Midbrain (tissue), 1 donor: ENCODE measurements around the gene ACBD6.

Source experiments
- DNase-seq: peaks from one replicate; lab custom pipeline; 2025; lab: John Stamatoyannopoulos, UW

ACBD6 gene

DNA sequence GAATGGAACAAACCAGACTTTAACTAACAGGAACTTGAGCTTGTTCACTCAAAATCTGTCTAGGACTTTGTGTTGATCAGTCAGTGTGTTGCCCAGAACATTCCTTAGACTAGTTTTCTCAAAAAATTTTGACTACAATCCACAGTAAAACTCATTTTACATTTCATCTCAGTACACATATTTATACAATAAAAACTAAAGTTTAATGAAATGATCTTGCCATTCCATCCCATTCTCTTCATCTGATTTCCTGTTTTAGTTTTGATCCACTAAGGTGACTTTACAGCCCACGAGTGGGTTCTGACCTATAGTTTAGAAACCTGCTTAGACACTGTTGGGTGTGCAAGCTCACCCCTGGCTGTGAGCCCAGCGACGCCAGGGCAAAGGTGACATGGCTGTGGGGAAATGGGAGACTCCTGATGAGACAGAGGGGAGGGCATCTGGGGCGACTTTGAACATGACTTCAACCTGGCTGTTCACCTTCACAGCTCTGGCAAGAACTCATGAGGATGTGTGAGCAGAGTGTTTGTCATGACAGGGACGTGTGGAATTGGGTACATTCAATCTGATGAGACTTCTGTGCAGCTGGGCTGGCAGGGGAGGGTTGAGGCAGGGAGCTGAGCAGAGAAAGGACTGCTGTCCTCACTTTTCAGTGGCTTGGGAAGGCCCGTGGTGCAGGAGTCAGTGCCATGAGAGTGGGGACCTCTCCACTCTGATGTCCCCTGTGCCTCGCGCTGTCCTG lies 231.7 kb downstream of the ACBD6 start:
- DNase-seq = no peak

DNA sequence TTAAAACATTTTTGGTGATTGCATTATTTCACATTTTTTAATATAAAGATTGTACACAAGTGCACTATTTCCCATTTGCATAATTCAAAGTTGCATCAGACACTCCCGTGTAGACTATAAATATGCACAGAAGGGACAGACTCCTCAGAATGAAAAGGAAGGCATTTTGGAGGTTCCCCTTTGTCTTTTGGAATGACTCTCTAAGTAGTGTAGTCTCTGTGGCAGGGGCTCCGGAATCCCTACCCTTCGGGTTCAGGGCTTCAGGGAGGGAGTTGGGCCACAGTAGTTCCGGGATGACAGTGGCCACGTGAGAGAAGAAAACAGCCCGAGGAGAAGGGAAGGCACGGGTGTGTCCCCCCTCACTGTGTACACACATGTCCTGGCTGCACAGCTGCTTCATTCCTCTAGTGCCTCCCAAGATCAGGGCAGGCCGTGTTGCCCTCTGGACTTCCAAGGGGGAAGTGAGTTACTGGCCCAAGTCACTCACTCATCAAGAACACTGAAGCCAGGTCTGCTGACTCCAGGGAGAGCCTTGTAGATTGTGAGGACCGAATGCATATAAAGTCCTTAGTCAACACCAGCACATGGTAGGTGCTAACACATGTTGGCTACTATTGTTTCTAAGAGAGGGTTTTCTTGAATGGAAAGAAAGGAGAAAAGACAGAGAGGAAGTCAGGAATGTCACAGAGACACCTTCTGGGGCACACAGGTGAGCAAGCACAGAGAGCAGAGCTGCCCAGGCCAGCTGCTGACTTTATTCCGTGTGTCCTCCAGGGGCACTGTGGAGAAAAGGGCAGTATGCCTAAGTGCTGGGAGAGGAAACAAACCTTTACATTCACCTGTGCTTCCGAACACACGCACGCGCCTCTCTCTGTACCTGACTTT lies 232.5 kb downstream of the ACBD6 start:
- DNase-seq = no peak

DNA sequence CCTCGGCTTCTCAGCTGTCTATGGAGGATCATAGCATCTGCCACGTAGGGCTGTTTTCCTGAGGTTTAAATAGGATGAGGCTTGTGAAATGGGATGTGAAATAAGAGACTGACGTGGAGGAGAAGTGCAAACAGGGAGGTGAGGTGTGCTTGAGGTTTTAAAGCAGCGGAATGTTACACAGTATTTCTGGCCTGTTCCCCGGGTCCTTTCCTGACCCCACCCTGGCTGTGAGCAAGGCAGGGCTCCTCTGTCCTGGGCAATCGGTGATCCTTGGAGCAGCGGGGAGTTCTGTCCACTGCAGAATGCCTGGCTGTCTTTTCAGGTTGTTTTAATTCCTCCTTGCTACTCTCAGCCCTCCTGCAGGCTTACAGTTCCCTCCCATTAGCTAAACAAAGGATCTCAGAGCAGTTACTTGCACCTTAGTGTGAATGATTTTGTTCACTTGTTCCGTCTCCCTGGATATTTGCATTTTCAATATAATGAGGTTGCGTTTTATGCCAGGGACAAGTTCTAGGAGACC lies 233.8 kb downstream of the ACBD6 start:
- no peak for DNase-seq

DNA sequence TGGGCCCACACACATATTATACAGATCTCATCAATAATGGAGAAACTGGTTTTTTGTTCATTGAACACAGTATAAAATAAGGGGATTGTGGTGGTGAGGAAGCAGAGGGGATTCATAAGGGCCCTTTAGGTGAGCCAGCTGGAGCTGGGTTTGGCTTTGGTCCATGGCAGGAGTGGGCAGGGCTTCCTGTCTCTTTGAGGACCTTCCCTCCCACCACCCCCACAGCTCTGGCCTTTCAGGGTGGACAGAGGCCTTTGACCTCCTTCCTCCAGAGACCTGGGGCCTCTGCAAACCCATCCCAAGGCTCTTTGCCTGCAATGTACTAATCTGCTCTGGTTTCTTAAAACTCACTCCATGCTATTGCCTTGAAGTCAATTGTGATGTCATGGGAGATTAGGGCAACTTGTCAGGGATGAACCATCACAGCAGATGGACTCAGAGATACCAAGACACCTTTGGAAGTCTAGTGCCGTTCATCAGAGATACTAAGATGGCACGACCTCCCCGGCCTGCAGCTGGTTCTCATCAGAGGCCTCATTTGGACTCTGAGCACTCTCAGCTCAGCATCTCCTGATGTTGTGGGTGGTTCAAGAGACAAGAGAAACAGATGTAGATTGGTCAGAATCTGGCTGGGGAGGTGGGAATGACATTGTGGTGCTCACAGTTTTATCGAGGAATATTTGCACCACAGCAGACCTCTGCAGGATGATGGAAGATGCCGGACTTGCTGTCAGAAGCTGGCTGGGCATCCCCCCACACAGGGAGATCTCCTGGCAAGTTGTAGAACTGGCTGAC lies 234.4 kb downstream of the ACBD6 start:
- DNase-seq = no peak

DNA sequence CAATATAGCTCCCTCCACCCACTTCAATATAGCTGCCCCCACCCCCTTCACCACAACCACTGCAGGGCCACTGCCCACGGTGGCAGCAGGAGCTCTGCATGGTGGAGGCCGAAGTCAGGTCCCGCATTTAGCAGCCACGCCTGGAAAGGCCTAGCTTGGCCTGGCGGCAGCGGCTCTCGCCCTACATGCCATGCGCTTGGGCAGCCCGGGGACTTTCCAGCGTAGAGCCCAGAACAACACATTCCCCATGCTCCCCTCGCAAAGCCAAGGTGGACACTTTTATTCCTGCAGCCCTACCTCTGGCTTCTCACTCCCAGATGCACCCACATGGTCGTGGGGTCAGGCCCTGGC lies 235.2 kb downstream of the ACBD6 start:
- DNase-seq = no peak

DNA sequence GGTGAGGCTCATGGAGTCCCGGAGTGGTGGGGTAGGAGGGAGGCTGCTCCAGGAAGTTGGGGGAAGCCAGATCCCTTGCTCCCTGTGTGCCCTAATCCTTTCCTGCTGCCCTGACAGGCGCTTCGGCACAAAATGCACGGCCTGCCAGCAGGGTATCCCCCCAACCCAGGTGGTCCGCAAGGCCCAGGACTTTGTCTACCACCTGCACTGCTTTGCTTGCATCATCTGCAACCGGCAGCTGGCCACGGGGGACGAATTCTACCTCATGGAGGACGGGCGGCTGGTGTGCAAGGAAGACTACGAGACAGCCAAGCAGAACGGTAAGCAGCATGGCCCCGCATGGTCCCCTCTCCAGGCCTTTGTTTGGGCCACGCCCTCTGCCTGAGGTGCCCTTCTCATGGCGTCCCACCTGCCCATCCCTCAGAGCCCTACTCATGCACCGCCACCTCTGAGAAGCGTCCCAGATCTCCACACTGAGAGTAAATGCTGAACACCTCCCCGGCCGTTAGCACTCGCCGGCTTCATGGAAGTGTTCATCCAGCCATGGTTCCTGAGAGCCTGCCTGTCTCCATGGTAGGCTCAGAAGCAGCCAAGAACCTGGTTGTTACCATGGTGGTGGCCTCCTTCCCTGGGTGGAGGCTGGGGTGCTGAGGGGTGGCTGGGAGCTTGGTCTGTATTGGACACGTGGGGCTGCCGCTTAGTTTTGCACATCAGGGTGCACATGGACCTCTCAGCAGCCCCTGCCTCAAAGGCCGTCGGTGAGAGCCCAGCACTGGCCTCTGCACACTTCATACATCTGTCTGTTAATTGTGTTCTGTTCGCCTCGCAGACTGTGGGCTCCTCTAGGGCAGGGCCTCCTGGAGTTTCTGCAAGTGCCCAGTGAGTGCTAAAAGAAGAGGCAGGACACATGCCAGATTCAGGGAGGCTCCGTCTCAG lies 235.8 kb downstream of the ACBD6 start:
- DNase-seq = no peak

DNA sequence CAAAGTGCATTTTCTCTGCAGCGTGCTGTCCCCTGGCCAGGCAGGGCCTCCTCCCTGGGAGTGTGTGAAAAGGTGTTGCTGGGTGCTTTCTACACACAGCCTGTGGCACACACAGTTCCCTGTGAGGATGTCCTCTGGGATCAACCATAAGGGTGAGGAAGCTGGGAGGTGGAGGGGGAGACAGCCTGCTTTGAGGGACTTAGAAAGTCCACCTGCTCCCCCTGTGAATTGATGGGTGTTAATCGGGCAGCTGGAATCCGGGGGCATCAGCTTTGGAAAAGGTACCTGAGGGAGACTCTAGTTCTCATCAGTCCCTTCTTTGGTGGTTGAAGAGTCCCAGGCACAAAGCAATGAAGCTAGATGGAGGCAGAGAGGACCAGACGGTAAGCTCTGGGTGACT lies 236.5 kb downstream of the ACBD6 start:
- no peak for DNase-seq

DNA sequence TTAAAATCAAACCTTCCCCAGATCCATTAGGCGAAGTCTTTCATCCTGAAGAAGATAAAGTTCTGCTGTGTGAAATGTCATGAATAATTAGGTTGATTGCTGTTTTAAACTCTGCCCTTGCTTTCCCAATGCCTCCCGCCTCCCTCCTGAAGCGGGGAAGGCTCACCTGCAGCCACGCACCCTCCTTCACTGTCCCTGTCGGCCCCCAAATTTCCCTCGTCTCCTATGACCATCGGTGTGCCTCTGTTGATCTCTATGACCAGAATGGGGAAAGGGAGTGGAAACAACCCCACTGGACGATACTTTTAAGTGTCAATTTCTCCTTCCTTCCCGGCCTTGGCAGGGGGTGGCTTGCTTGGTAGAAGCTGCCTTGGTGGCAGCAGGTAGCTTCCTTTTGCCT lies 237.2 kb downstream of the ACBD6 start:
- no peak for DNase-seq

DNA sequence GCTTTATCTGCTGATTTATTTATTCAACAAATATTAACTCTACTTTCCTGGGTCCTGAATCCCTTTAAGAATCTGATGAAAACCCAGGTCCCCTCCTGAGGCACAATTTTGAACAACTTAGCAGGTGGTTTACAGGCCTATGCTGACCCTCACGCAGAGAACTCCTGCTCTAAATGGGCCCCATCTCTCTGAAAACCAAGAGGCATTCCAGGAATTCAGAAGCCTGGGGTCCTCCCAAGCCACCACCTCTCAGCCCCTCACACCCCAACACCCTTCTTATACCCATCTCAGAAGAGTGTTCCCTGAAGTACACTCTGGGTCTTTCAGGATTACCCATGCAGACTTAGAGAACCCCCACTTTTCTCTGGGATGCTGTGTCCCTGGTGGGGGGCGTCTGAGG lies 237.8 kb downstream of the ACBD6 start:
- no peak for DNase-seq

DNA sequence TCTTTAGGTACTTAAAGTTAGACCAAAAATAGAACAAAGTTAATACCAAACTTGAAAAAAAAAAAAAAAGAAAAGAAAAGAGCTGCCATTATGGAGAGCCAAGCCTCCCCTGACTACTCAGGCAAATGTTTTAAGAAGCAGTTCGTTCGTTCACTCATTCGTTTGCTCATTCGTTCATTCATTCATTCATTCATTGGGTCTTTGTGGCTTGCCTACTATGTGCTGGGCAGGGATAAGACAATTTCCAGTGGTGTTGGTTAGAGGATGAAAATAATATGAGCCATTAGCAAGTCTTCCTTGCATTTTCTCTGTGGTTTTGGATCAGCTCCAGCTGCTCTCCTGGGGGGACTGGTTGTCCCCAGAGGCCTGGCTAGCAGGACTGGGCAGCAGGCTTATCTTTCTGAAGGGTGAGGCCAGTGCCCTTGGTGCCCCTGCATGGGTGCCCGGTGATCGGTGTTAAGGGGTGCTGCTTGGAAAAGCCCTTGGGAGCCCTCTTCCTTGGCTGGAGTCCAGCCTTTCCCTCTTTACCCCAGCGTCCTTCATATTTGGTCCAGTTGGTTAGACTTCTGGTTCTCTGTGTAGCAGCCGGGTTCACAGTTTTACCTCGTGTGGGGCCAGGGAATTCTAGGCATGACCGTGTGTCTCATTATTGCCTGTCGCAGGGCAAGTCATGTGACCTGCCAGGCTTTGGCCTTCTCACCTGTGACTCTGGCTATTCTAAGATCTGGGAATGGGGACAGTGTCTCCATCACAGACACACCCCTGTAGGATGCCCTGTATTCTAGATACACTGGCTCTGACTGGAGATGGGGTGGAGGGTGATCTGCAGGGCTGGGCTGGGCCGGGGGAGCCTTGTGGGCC lies 239.5 kb downstream of the ACBD6 start:
- DNase-seq = no peak

DNA sequence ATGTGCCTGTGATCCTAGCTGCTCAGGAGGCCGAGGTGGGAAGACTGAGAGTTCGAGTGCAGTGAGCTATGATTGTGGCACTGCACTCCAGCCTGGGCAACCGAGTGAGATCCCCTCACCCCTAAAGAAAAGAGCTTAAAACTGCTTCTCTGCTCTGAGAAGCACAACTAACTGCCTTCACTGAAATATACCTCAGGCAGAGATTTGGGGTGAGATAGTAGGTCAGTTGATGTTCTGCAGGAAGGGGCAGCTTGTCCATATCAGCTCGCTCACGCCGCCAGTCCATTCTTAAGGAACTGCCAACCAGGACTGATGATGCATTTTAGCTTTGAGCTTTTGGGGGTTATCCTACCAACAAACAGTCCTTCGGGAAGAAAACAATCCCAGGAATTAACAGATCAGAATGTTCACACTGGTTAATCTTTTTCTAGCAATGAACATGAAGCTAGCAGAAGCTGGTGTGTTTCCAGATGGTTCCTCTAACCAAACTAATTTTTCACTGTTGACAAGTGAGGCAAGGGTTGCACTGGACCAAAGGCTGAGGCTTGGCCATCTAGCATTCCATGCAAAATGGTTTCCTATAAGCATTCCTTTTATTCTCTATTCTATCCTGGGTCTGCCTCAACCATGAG lies 240.7 kb downstream of the ACBD6 start:
- DNase-seq = no peak

DNA sequence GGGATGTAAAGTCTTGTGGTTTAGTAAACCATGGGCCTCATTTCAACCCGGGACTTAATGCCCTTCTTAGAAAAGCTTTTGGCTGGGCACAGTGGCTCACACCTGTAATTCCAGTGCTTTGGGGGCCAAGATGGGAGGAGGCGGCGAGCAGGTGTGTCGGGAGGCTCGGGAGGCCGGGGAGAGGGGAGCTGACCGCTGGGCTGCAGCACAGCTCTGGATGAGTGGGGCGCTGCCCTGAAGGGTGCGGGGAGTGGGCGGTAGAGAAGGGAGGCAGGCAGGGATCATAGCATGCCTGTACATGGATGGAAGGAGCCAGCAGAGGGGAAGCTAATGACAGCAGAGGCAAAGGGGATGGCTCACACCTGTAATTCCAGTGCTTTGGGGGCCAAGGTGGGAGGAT lies 241.3 kb downstream of the ACBD6 start:
- DNase-seq = no peak

DNA sequence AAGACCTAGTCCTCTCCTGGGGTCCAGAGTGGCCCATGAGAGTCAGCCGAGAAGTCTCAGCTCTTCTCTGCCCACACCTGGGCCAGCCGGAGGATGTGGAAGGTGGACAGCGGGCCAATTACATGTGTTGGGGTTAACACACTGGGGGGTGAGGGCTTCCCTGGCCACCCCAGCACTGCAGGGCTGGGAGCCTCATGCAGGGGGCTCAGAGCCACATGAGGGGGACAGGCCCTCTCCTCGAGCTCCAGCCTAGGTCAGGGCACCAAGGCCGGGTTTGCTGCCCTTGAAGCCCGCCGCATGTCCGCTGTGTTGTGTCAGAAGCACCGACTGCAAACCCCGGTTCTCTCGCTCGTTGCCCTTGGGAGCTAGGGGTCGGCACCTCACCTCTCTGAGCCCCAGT lies 241.8 kb downstream of the ACBD6 start:
- DNase-seq = no peak

DNA sequence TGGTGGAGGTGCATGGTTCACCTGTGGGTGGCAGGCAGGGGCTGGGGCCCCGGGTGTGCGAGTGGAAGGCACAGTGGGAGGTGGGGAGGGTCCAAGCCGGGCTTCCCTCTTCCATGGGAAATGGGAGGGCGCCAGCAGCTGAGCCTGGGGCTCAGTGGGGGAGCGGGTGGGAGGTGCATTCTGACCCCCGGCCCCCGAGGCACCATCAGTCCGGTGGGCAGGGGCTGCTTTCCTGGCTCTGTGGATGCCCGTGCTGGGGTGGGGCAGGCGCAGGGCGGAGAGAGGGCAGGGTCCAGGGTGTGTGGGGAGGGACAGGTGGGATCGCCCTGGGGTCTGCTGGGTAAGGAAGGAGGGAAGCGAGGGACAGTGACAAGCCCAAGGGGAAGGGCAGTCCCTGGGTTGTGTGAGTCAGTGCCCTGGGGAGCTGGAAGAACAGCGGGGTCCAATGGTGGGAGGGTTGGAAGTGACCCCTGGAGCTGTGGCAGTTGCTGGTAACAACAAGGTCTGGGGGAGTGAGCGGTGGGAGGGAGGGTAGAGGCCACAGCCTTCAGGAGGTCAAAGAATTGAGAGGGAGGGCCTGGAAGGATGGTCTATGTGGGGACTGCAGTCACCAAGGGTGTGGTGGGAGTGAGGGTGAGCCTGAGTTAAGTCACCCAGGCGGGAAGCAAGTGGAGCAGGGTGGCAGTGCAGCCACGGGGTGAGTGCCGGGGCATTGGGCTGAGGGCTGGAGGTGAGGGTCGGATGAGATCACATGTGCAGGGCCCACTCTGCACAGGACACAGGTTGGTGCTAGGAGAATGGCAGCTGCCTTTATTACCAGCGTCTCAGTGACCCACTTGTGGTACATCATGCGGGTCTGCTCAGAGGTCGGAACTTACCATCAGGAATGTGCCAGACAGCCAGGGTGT lies 242.7 kb downstream of the ACBD6 start:
- no peak for DNase-seq

DNA sequence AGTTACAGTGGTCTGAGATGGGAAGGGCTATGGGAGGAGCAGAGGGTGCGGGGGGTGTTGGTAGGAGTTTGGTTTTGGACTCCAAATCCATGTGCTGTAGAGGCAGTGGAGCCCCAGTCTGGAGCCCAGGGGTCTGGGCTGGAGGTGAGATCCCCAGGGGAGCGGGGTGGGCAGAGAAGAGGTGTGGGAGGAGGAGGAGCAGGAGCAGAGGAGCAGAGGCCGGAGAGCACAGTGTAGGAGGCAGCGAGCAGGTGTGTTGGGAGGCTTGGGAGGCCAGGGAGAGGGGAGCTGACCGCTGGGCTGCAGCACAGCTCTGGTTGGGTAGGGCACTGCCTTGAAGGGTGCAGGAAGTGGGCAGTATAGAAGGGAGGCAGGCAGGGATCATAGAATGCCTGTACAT lies 243.4 kb downstream of the ACBD6 start:
- no peak for DNase-seq

DNA sequence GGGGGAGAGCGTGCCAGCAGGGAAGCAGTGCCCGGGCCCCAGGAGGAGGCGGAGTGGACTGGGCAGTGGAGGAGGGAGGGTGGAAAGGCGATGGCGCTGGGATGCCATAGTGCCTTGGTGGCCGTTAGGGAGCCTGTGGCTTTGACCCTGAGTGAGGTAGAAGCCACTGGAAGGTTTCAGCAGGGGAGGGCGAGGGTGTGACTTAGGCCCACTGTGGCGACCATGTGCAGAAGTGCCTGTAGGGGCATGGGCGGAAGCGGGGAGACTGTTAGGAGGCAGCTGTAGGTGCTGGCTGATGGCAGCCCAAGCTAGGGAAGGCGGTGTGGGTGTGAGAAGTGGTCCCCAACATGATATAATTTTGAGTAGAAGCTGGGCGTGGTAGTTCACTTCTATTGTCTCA lies 244.1 kb downstream of the ACBD6 start:
- DNase-seq = no peak

DNA sequence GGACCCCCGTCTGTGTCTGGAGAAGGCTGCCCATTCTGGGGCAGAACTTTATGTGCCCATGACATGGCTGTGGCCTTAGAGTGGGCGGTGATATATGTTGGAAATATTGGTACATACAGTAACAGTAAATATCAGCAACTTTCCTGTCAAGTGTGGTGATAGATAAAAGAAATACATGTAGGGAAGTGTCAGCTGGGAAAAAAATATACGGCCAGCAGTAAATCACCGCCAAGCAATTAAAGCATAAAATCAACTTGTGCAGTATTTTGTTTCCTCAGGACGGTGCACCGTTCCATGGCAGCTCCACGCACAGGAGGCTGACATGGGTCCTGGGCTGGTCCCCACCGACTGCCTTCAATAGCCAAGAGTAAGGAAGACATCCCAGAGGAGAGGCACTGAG lies 244.9 kb downstream of the ACBD6 start:
- no peak for DNase-seq

DNA sequence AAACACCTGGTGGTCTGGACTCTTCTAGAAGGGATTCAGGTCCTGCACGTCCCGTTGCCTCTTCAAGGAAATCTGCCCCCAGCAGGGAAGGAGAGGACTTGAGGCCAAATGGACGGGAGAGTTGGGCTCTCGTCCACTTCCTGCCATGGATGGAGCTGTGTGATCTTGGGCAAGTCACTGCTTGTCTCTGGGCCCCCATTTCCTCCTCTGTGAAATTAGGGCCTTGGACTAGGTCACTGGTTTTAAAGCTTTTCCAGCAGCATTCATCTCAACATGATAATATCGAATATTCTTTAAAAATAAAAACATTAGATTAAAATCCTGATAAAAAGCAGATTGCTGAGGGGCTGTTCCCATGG lies 245.4 kb downstream of the ACBD6 start:
- no peak for DNase-seq
